ENCODE results near the gene ARMC12. TPM values are rescaled to one million over a fixed set of nuclear protein-coding genes. Genes with fewer than 3 reads are reported as not detected.

ARMC12 gene
- total and polyA plus RNA-seq, 2 experiments from 2014 or later: 0.90 to 0.94 TPM

DNA sequence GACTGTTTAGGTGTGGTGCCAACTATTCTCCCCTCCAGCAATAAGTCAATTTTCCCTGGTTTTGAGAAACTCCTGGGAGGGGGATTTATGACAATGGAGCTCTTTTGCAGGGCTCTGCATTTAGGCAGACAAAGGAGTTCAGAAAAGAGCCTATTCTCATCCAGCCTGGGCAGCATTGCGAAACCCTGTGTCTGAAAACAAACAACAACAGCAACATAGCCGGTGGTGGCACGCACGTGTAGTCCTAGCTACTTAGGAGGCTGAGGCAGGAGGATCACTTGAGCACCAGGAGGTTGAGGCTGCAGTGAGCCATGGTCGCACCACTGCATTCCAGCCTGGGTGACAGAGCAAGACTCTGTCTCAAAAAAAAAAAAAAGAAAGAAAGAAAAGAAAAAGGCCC is 53.9 kb downstream of the ARMC12 start (continued):
- TF ChIP-seq, protein P1, sequence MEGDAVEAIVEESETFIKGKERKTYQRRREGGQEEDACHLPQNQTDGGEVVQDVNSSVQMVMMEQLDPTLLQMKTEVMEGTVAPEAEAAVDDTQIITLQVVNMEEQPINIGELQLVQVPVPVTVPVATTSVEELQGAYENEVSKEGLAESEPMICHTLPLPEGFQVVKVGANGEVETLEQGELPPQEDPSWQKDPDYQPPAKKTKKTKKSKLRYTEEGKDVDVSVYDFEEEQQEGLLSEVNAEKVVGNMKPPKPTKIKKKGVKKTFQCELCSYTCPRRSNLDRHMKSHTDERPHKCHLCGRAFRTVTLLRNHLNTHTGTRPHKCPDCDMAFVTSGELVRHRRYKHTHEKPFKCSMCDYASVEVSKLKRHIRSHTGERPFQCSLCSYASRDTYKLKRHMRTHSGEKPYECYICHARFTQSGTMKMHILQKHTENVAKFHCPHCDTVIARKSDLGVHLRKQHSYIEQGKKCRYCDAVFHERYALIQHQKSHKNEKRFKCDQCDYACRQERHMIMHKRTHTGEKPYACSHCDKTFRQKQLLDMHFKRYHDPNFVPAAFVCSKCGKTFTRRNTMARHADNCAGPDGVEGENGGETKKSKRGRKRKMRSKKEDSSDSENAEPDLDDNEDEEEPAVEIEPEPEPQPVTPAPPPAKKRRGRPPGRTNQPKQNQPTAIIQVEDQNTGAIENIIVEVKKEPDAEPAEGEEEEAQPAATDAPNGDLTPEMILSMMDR (conservative IDR thresholded peaks at IDR 0.05; ENCODE audit: low read depth in 2 of 2): no peak
- TF ChIP-seq, protein P2, sequence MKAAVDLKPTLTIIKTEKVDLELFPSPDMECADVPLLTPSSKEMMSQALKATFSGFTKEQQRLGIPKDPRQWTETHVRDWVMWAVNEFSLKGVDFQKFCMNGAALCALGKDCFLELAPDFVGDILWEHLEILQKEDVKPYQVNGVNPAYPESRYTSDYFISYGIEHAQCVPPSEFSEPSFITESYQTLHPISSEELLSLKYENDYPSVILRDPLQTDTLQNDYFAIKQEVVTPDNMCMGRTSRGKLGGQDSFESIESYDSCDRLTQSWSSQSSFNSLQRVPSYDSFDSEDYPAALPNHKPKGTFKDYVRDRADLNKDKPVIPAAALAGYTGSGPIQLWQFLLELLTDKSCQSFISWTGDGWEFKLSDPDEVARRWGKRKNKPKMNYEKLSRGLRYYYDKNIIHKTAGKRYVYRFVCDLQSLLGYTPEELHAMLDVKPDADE (IDR thresholded peaks at IDR 0.05): no peak
- TF ChIP-seq EZH2phosphoT487 (IDR thresholded peaks at IDR 0.05; ENCODE audit: unreplicated experiment) (no peak), POLR2AphosphoS5 (IDR thresholded peaks at IDR 0.05; ENCODE audit: low read depth) (no peak), NANOG (IDR thresholded peaks at IDR 0.05; ENCODE audit: borderline replicate concordance) (no peak), JUNB (IDR thresholded peaks at IDR 0.05; ENCODE audit: unreplicated experiment) (no peak), CREB1 (CRISPR knock-in tag; IDR thresholded peaks at IDR 0.05; ENCODE audit: low read depth) (no peak), STAT1 (IDR thresholded peaks at IDR 0.05; ENCODE audit: unreplicated experiment) (no peak), ZNF331 (CRISPR knock-in tag; IDR thresholded peaks at IDR 0.05; ENCODE audit: low read depth) (no peak), EZH2 (IDR thresholded peaks at IDR 0.05; ENCODE audit: low read depth, unreplicated experiment) (no peak)
- TF ChIP-seq, protein P3, sequence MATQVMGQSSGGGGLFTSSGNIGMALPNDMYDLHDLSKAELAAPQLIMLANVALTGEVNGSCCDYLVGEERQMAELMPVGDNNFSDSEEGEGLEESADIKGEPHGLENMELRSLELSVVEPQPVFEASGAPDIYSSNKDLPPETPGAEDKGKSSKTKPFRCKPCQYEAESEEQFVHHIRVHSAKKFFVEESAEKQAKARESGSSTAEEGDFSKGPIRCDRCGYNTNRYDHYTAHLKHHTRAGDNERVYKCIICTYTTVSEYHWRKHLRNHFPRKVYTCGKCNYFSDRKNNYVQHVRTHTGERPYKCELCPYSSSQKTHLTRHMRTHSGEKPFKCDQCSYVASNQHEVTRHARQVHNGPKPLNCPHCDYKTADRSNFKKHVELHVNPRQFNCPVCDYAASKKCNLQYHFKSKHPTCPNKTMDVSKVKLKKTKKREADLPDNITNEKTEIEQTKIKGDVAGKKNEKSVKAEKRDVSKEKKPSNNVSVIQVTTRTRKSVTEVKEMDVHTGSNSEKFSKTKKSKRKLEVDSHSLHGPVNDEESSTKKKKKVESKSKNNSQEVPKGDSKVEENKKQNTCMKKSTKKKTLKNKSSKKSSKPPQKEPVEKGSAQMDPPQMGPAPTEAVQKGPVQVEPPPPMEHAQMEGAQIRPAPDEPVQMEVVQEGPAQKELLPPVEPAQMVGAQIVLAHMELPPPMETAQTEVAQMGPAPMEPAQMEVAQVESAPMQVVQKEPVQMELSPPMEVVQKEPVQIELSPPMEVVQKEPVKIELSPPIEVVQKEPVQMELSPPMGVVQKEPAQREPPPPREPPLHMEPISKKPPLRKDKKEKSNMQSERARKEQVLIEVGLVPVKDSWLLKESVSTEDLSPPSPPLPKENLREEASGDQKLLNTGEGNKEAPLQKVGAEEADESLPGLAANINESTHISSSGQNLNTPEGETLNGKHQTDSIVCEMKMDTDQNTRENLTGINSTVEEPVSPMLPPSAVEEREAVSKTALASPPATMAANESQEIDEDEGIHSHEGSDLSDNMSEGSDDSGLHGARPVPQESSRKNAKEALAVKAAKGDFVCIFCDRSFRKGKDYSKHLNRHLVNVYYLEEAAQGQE (IDR thresholded peaks at IDR 0.05; ENCODE audit: unreplicated experiment): no peak

DNA sequence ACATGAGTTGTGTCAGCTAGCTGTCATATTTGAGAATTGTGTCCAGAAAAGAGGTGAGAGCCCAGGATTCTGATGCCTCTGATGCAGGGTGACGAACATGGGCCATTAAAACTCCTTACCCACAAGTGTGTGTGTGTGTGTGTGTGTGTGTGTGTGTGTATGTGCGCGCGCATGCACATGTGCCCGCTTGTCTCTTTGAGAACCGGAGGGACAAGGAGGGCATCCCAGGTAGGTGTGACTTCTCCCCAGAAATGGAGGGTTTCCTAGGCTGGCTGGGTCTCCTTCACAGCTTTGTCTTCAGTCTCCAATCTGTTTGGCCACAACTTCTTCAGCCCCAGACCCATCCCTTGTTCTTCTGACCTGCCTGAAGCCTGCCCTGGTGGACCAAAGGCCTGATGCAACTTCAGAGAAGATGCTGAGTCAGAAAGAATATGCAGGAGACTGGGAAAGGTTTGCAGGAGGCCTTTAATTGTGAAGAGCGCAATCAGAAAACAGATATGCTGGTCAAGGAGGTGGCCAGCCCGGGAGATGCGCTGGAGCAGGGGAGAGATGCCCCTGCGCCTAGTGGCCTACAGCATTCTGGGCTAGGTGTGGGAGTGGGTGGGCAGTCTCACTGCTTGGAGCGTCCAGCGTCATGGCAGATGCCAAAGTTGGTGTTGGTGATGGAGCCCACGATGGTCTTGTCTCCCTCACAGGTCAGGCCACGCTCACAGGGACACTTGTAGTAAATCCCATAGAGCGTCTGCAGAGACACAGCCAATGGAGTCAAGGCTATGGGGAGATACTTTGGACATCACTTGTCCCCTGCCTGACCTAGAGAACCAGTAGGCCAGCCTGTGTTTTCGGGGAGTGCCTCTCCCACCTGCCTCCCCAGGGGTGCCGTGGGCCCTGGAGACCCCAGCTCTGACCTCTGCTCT is 58.0 kb downstream of the ARMC12 start:
- Mint-ChIP-seq H3K4me1 (peaks cover 14% of the 10 kb centered on the region), H3K9me3 (no peaks in the 10 kb centered on the region), H3K27me3 (ENCODE audit: insufficient read depth, low read depth, poor library complexity) (peaks cover 7% of the 10 kb centered on the region), H3K27ac (no peak overlapping the region), H3K36me3 (ENCODE audit: low read depth) (no peaks in the 10 kb centered on the region), H3K4me3 (no peak overlapping the region)
- no peak for DNase-seq (ENCODE audit: low spot score)
- Histone ChIP-seq H3K4me1 (ENCODE audit: insufficient read depth) (peaks cover 5% of the 10 kb centered on the region; the same call in 1 of the 2 replicates), H3F3A (replicated peaks; ENCODE audit: low read depth) (peaks cover 6% of the 10 kb centered on the region; the same call in 1 of the 2 replicates), H2AFZ (0 out of 2 replicates have a peak overlapping the region, but pooled peaks have one; percentile 30), H3K27ac (ENCODE audit: low read depth) (no peak overlapping the region), H4K20me1 (replicated peaks; ENCODE audit: insufficient read depth) (no peaks in the 10 kb centered on the region), H3K79me2 (replicated peaks; ENCODE audit: insufficient read depth) (no peaks in the 10 kb centered on the region), H3K9me2 (ENCODE audit: insufficient read depth) (peaks cover 14% of the 10 kb centered on the region; the same call in 1 of the 2 replicates), H3K4me2 (no peak overlapping the region), H3K27me3 (ENCODE audit: insufficient read depth) (no peaks in the 10 kb centered on the region), H3K4me3 (no peak overlapping the region), H3K36me3 (ENCODE audit: insufficient read depth) (no peaks in the 10 kb centered on the region)
- ATAC-seq: no peak
- TF ChIP-seq, protein P4, sequence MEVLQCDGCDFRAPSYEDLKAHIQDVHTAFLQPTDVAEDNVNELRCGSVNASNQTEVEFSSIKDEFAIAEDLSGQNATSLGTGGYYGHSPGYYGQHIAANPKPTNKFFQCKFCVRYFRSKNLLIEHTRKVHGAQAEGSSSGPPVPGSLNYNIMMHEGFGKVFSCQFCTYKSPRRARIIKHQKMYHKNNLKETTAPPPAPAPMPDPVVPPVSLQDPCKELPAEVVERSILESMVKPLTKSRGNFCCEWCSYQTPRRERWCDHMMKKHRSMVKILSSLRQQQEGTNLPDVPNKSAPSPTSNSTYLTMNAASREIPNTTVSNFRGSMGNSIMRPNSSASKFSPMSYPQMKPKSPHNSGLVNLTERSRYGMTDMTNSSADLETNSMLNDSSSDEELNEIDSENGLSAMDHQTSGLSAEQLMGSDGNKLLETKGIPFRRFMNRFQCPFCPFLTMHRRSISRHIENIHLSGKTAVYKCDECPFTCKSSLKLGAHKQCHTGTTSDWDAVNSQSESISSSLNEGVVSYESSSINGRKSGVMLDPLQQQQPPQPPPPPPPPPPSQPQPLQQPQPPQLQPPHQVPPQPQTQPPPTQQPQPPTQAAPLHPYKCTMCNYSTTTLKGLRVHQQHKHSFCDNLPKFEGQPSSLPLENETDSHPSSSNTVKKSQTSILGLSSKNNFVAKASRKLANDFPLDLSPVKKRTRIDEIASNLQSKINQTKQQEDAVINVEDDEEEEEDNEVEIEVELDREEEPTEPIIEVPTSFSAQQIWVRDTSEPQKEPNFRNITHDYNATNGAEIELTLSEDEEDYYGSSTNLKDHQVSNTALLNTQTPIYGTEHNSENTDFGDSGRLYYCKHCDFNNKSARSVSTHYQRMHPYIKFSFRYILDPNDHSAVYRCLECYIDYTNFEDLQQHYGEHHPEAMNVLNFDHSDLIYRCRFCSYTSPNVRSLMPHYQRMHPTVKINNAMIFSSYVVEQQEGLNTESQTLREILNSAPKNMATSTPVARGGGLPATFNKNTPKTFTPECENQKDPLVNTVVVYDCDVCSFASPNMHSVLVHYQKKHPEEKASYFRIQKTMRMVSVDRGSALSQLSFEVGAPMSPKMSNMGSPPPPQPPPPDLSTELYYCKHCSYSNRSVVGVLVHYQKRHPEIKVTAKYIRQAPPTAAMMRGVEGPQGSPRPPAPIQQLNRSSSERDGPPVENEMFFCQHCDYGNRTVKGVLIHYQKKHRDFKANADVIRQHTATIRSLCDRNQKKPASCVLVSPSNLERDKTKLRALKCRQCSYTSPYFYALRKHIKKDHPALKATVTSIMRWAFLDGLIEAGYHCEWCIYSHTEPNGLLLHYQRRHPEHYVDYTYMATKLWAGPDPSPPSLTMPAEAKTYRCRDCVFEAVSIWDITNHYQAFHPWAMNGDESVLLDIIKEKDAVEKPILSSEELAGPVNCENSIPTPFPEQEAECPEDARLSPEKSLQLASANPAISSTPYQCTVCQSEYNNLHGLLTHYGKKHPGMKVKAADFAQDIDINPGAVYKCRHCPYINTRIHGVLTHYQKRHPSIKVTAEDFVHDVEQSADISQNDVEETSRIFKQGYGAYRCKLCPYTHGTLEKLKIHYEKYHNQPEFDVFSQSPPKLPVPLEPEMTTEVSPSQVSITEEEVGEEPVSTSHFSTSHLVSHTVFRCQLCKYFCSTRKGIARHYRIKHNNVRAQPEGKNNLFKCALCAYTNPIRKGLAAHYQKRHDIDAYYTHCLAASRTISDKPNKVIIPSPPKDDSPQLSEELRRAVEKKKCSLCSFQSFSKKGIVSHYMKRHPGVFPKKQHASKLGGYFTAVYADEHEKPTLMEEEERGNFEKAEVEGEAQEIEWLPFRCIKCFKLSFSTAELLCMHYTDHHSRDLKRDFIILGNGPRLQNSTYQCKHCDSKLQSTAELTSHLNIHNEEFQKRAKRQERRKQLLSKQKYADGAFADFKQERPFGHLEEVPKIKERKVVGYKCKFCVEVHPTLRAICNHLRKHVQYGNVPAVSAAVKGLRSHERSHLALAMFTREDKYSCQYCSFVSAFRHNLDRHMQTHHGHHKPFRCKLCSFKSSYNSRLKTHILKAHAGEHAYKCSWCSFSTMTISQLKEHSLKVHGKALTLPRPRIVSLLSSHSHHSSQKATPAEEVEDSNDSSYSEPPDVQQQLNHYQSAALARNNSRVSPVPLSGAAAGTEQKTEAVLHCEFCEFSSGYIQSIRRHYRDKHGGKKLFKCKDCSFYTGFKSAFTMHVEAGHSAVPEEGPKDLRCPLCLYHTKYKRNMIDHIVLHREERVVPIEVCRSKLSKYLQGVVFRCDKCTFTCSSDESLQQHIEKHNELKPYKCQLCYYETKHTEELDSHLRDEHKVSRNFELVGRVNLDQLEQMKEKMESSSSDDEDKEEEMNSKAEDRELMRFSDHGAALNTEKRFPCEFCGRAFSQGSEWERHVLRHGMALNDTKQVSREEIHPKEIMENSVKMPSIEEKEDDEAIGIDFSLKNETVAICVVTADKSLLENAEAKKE (CRISPR knock-in tag; IDR thresholded peaks at IDR 0.05): no peak
